HG03521 (cell line): ENCODE data around the gene MTHFD1L.

Source experiments
- ATAC-seq: cut with Tn5 transposase; IDR thresholded peaks from one replicate; pipeline ENCODE4 v1.9.1; 2021; ENCODE audit warnings: mild to moderate bottlenecking, moderate library complexity; ENCODE audit not compliant: unreplicated experiment

MTHFD1L gene

DNA sequence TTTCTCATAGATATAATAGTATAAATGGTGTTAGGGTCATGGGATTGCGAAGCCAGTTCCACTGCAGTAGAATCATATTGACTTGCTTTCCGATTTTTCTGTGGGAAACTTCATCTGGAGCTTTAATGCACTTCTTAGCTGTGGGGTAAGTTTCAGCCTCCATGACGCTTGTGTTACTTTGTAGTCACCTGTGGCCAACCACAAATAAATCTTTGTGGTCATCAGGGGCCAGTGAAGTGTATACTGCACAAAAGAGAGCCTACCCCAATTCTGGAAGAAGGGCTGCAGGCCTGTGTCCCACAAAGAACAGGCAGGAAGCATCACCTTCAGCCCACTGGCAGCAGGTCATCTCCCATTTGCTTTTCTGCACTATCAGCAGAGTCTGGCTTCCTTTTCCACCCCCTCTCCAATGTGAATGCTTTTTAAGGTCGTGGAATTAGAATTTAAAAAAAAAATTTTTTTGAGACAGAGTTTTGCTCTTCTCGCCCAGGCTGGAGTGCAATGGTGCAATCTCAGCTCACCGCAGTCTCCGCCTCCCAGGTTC, 32.0 kb downstream of the MTHFD1L start:
- ATAC-seq, result peak; percentile 61

DNA sequence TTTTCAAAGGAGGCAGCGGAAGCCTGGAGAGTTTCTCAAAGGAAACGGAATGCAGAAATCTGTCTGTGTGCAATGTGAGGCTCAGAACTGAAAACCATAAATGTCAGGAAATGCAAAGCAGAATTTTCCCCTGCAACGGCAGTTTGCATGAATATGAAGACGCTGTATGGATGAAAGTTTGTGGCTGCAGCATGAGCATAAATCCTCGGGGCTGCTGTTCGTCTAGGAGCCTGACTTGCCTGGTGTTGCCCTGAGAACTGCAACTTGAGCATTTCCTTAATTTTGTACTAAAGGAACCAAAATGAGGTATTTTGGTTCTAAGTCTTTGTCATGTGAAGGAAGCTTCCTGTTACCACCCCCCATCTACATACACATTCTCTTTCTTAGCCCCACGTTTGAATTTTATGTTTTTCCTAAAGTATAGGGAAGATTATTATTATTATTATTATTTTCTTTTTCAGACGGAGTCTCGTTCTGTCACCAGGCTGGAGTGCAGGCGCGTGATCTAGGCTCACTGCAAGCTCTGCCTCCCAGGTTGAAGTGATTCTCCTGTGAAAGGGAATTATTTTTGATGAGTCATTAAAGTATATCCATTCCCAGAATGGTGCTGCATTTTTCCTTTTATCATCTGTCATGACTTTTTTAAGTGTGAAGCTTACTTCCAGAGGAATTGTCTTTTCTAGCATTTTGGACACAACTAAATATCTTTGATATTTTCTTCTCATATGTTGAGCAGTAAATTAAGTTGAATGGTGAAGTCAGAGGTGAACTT, 33.1 kb downstream of the MTHFD1L start:
- ATAC-seq, result no peak

DNA sequence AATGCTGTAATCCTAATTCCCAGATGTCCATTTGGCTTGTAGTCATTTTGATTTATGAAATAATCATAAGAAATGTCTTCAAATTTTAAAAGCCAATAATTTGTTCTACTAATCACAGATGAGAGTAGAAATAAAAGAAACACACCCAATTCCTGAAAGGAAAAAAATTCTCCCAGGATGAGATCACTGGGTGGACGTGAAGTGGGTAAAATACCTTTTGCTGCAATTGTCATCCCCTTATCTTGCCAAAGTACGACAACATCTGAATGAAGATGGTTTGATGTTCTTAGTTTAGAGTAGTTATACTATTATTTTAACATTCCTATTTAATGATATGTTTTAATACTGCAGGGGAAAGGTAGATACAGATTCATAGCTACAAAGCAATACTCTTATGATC, 33.7 kb downstream of the MTHFD1L start:
- ATAC-seq, result no peak

- ATAC-seq, result no peak
Measured at GRCh38 chr6:150900049-150900448, 34.5 kb downstream of the MTHFD1L start.

- ATAC-seq, result no peak
Measured at GRCh38 chr6:150902142-150902776, 36.8 kb downstream of the MTHFD1L start.

GRCh38 chr6:150905769-150906168, 40.3 kb downstream of the MTHFD1L start:
- no peak for ATAC-seq

DNA sequence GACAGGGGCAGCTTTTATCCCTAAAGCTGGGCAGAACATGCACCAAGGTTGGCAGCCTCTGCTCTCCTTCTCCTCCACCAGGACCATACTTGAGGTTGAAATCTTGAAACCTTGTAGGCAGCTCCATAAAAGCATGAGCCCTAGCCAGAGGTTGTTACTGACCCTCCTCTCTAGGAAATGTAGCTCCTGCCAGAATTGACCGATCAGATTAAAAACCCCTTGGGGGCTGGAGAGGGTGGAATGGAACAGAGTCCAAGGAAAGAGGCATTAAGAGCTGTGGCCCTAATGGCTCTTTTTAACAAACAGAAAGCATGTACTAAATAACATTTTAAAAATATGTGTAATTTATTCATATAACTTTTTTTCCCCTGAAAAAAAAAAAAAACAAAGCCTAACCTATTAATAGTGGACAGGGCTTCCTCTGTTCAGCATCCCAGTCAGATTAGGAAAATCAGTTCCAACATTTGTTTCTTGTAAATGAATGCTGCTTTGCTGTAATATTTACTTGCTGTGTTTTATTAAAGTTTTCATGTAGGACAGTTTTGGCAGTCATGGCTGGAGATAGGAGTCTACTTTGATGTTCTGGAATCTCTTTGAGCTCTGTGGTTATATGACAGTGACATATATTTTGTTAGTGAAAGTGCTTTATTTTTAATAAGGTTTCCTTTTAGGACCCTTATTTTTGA, 41.3 kb downstream of the MTHFD1L start:
- ATAC-seq, result no peak

DNA sequence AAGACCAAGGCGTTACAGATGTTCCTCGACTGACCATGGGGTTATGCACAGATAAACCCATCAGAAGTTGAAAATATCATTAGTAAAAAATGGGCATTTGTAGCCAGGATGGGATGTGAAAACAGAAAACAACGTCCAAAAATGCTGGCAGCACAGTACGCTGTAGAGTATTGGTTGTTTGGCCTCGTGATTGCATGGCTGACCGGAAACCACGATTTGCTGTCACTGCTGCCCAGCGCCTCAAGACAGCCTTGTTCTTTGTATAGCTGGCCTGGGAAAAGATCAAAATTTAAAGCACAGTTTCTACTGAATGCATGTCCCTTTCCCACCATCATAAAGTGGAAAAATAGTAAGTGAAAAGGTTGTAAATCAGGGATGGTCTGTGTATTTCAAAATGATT, 41.9 kb downstream of the MTHFD1L start:
- no peak for ATAC-seq

GRCh38 chr6:150908901-150909300, 43.4 kb downstream of the MTHFD1L start:
- ATAC-seq, result no peak

DNA sequence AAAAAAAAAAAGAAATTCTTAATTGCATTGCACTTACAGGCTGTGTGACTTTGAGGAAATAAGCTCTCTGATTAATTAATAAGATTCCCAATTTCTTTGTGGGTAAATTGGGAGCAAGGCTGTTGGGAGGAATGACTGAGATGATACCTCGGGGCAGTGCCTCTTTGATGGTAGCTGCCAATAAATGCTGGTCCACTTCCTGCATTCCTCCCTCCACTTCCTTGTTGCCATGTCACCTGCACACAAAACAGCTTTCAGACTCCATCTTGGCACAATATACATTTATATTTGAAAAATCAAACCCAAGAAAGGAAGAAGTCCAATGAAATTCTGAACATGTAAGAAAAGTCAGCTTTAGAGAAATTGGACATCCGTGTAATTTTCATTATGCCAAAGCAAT, 45.1 kb downstream of the MTHFD1L start:
- no peak for ATAC-seq

GRCh38 chr6:150914372-150914771, 48.9 kb downstream of the MTHFD1L start:
- ATAC-seq, result no peak

DNA sequence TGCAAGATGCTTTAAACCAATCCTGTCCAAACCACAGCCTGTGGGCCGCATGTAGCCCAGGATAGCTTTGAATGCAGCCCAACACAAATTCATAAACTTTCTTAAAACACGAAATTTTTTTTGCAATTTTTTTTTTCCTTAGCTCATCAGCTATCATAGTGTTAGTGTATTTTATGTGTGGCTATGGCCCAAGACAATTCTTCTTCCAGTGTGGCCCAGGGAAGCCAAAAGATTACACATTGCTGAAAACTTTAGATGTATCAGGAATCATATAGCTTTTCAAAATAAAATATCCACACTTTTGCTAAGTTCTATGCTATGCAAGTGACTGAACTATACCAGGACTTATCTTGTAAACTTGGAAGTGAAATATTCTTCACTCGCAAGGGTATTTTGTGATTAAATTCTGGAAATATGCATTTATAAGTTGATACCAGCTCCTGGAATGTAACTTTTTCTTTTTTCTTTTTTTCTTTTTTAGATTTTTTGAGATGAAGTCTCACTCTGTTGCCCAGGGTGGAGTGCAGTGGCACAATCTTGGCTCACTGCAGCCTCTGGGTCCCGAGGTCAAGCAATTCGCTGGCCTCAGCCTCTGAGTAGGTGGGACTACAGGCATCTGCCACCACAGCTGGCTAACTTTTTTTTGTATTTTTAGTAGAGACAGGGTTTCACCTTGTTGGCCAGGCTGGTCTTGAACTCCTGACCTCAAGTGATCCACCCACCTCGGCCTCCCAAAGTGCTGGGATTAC, 49.8 kb downstream of the MTHFD1L start:
- no peak for ATAC-seq

DNA sequence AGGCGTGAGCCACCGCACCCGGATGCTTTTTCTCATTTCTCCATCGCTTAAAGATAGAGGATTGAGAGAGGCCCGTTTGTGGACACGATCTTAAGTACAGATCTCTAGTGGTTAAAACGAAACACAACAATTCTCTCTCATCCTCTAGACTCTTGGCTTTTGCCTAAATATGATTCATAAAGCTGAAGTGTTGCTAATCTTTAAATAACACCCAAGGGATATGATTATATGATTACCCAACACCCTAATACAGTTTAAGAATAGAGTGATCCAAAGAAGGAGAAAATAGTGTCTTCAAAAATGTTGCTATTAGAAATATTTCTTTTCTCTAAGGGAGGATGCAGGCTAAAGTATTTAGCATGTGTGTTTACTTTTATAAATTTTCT, 50.4 kb downstream of the MTHFD1L start:
- no peak for ATAC-seq

- ATAC-seq, result no peak
Measured at GRCh38 chr6:150919938-150920337, 54.4 kb downstream of the MTHFD1L start.

DNA sequence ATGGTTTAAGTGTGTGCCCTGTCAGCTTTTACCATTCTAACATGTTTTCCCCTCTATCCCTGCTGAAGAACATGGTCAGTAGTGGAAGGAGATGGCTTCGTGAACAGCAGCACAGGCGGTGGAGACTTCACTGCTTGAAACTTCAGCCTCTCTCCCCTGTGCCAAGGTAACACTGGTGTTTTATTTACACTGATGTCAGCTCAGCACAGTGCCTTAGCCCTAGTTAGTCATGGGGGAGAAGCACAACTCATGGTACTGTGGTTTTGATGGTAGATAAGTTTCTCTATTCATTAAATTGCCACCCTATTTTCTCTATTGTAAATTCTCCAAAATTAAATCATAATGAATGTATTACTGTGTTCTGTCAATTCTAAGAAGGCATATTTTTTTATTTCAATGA, 56.6 kb downstream of the MTHFD1L start:
- no peak for ATAC-seq

DNA sequence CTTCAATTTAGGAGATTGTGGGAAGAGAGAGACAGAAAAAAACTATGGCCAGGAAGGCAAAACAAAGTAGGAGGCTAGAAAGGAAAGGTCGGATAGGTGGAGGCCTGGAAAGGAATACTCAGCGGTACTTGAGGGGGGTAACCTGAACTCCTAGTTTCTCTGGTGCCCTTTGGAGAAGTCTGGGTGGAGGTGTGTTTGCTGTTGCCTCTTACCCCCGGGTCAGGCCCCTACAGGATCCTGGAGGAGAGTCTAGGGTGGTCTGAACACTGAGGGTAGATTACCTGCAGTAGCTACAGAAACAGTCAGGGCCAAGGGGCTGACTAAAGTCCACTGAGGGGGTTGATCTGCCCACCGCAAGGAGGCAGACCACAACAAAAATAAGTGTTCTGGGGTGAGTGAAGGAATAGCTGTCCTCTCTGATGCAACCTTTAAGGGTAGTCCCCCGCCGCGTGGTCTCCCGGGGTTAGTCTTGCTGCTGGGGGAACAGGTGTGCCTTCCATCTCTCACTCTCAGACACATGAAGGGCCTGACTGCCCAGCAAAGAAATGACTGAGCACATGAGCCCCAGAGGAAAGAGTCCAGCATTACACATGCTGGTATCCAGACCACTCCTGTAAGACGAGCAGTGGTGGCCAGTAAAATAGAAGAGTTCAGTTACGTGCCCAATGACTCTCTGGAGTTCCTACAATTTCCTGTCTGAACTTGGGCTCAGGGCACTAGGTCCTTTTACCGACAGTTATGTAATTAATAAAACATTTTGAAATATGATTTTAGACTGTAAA, 59.5 kb downstream of the MTHFD1L start:
- ATAC-seq, result no peak

DNA sequence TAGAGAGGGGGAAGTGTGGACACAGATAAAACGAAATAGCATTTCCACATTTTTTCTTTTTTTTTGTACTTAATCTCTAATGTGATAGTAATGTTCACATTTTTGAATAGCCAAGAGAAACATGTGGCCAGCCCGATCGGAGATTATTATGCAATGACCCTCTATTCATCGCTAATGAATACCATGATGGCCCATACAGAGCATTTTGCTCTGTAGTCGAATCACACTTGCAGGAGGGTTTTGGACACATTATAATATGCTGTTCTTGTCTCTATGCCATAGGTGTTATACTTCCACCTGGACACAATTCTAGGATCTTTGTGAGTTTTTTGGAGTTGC, 60.1 kb downstream of the MTHFD1L start:
- ATAC-seq, result no peak

DNA sequence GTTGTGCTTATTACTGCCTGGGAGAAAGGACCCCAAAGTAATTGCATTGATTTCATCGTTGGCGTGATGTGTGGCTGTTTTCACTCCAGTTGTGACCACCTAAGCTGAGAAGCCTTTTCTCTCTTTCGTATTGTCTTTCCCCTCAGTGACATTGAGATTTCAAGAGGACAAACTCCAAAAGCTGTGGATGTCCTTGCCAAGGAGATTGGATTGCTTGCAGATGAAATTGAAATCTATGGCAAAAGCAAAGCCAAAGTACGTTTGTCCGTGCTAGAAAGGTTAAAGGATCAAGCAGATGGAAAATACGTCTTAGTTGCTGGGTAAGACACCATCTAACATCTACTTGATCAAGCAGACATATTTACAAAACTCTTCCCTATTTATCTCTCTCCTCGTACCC, 60.5 kb downstream of the MTHFD1L start:
- ATAC-seq, result no peak

GRCh38 chr6:150928882-150929281, 63.4 kb downstream of the MTHFD1L start:
- no peak for ATAC-seq

DNA sequence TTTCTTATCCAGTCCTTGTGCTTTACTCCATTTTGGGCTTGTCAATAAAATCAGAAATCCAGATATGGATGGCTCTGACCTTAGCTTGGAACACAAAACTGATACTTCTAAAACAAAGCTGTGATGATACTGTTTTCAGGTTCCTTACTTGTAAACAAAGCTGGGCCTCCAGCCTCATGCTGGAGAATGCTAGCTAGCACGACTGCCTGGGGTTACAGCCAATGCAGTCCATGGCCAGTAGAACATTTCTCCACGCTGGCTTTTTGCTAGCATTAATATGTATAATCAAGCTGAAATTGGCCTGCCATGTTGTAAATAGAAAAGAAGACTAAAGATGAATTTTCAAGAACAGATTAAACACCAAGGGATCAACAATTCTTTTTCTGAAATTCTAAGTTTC, 63.9 kb downstream of the MTHFD1L start:
- no peak for ATAC-seq

DNA sequence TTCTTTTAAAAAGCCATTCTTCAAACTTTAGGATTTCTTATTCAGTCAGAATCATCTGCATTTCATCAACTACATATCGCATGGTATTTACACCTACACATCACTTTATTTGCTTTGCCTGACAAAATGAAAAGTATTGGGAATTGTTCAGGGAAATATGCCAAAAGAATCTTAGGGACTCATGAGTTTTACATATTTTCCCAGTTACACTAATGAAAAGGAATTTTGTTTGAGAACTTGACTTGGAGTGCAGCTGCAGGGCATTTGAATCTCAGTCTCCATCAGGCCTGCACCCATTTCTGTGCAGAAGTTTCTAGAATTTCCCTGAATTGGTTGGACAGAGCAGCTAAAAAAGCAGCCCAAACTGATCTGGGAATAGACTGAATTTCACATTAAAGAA, 65.3 kb downstream of the MTHFD1L start:
- no peak for ATAC-seq
